CD4-positive, CD25-positive, alpha-beta regulatory T cell (primary cell): ENCODE measurements around the gene BAHCC1. TPM values are rescaled to one million over a fixed set of nuclear protein-coding genes. Genes with fewer than 3 reads are reported as not detected.
A peak's percentile ranks its signal among the peaks of the same experiment; 100 is the strongest.

Source experiments
- ATAC-seq, 2 donors: fragments of 150-1000 bp; cut with Tn5 transposase; one replicate each; pipeline ENCODE4 v1.10.0; 2021; ENCODE audit warnings: low read depth in 2 of 2, moderate number of reproducible peaks in 2 of 2, moderate library complexity in 1 of 2
- DNase-seq, 3 donors: peaks; one replicate each; pipeline versions ENCODE4 v3.0.0 to v3.0.0-alpha.2; 2012 to 2022; ENCODE audit warnings: mixed read lengths in 1 of 3
- H3K27ac ChIP-seq: one replicate; pipeline ENCODE4 v1.7.0; 2013; ENCODE audit warnings: mild to moderate bottlenecking, low read length; ENCODE audit not compliant: insufficient read depth, poor library complexity, severe bottlenecking
- H3K27me3 ChIP-seq: one replicate; pipeline ENCODE4 v1.7.0; 2013; ENCODE audit warnings: low read length; ENCODE audit not compliant: control insufficient read depth, insufficient read depth
- H3K36me3 ChIP-seq: one replicate; pipeline ENCODE4 v1.7.0; 2013; ENCODE audit warnings: mild to moderate bottlenecking, low read length, moderate library complexity; ENCODE audit not compliant: control insufficient read depth, insufficient read depth
- H3K4me1 ChIP-seq: 2 replicates; pipeline ENCODE4 v1.7.0; 2013; ENCODE audit warnings: mild to moderate bottlenecking, low read length; ENCODE audit not compliant: insufficient read depth, control insufficient read depth, poor library complexity, severe bottlenecking
- H3K4me3 ChIP-seq: one replicate; pipeline ENCODE4 v1.7.0; 2013; ENCODE audit warnings: low read depth, mild to moderate bottlenecking, low read length, moderate library complexity
- H3K9me3 ChIP-seq, 2 experiments: 1 replicate in 1 of 2; 2 replicates in 1 of 2; pipeline ENCODE4 v1.7.0; 2013; ENCODE audit warnings: low read length in 2 of 2, mild to moderate bottlenecking in 1 of 2, moderate library complexity in 1 of 2; ENCODE audit not compliant: control insufficient read depth in 2 of 2
- H3K27ac Mint-ChIP-seq, 3 donors: one replicate each; pipeline ENCODE4 v1.8.0; 2020 to 2022; ENCODE audit warnings: mild to moderate bottlenecking in 3 of 3, mixed read lengths in 3 of 3, moderate library complexity in 2 of 3
- H3K27me3 Mint-ChIP-seq: one replicate; pipeline ENCODE4 v1.8.0; 2022; ENCODE audit warnings: mild to moderate bottlenecking, mixed read lengths
- H3K36me3 Mint-ChIP-seq: one replicate; pipeline ENCODE4 v1.8.0; 2020; ENCODE audit warnings: mixed read lengths
- H3K4me1 Mint-ChIP-seq, 4 donors: one replicate each; pipeline ENCODE4 v1.8.0; 2020 to 2022; ENCODE audit warnings: mixed read lengths in 4 of 4, mild to moderate bottlenecking in 1 of 4
- H3K4me3 Mint-ChIP-seq, 4 donors: one replicate each; pipeline ENCODE4 v1.8.0; 2020 to 2022; ENCODE audit warnings: mild to moderate bottlenecking in 4 of 4, mixed read lengths in 4 of 4, moderate library complexity in 3 of 4
- H3K9me3 Mint-ChIP-seq, 7 donors: one replicate each; pipeline ENCODE4 v1.8.0; 2020 to 2022; ENCODE audit warnings: mixed read lengths in 7 of 7, mild to moderate bottlenecking in 3 of 7, moderate library complexity in 2 of 7
- polyA plus RNA-seq, 4 donors: library from polyadenylated mRNA; unstranded; fragments of 300-500 nt; fragmentation: Illumina TruSeq; gene quantifications; one replicate each; pipeline ENCODE4 v1.2.3, GENCODE V29; 2021
- total RNA-seq: library from RNA; stranded (reverse); gene quantifications from one replicate; pipeline ENCODE4 v1.2.3, GENCODE V29; 2022

BAHCC1 gene
- total and polyA plus RNA-seq, 5 donors from 2014 or later: 0.54 TPM; not detected in 4

DNA sequence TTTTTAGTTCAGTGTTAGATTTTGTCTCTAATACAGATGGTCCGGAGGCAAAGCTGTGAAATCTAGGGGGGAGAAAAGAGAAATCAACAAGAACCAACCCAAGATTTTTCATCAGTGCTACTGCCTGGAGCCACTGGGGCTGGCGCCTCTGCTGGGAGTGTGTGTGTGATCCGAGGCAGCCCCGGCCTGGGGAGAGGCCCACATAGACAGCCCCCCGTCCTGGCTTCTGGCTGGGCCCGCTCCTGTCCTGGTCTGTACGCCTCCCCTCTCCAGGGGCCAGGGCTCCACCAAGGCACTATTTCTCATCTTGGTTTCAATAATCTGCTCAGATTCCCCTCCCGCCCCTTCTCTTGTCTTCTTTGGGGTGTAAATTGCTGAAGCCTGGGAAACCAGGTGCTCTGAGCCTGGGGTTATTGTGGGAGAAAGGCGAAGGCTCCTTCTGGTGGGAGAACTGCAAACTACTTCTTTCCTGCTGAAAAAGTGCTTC lies 7.8 kb downstream of the BAHCC1 start:
- Histone ChIP-seq H3K9me3 (no peaks in the 10 kb centered on the region), H3K36me3 (no peaks in the 10 kb centered on the region), H3K27ac (no peak overlapping the region), H3K27me3 (peaks cover 13% of the 10 kb centered on the region), H3K4me3 (no peak overlapping the region), H3K4me1 (peaks cover 23% of the 10 kb centered on the region)
- ATAC-seq (no peak), DNase-seq (no peak)
- Mint-ChIP-seq H3K4me3 (peak overlapping the region in 2 of 4 donors; percentile 19 to 33), H3K27ac (no peak overlapping the region), H3K4me1 (peaks cover under 1 to 14% (median 11%) of the 10 kb centered on the region in 4 donors), H3K27me3 (peaks cover 77% of the 10 kb centered on the region), H3K36me3 (no peaks in the 10 kb centered on the region), H3K9me3 (peaks cover 0 to 3% (median 0%) of the 10 kb centered on the region in 7 donors)

- no peak for DNase-seq
- Mint-ChIP-seq H3K36me3 (no peaks in the 10 kb centered on the region), H3K27me3 (peaks cover 78% of the 10 kb centered on the region), H3K4me3 (peak overlapping the region in 1 of 4 donors; percentile 47), H3K9me3 (peaks cover 0 to 3% (median 0%) of the 10 kb centered on the region in 7 donors), H3K27ac (no peak overlapping the region), H3K4me1 (peaks cover 0 to 10% (median 7%) of the 10 kb centered on the region in 4 donors)
- Histone ChIP-seq H3K27ac (no peak overlapping the region), H3K27me3 (peaks cover 12% of the 10 kb centered on the region), H3K4me1 (peaks cover 14% of the 10 kb centered on the region), H3K36me3 (no peaks in the 10 kb centered on the region), H3K9me3 (no peaks in the 10 kb centered on the region), H3K4me3 (no peak overlapping the region)
- ATAC-seq: no peak
Measured at GRCh38 chr17:81403671-81404534, 8.6 kb downstream of the BAHCC1 start.

DNA sequence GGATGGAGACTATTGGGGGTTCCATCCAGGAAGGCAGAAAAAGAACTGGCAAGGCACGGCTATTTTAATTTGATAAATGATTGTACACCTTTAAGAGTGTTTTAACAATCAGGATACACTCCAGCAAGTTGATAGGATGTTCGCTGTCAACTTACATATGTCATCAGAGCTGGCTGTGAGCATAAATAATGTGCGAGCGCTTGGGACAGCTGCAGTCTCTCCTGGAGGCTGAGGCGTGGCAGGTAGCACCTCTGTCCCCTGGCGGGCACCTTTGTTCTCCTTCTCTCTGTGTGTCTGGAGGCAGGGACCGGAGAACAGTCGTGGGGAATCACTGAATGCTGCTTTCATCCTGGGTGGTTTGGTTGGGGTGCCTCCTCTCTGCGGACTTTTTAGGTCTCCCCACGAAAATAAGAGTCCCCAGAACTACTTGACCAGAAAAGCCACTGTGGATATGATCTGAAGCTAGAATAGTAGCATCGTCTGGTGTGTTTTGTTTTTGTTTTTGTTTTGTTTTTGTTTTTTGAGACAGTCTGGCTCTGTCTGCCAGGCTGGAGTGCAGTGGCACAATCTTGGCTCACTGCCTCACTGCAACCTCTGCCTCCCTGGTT lies 9.4 kb downstream of the BAHCC1 start:
- DNase-seq: no peak
- no peak overlapping the region for H3K4me3 Mint-ChIP-seq
- H3K4me3 ChIP-seq: no peak overlapping the region
- H3K36me3 ChIP-seq: no peaks in the 10 kb centered on the region
- peaks cover 11% of the 10 kb centered on the region for H3K4me1 ChIP-seq
- no peaks in the 10 kb centered on the region for H3K9me3 ChIP-seq
- H3K27ac ChIP-seq: no peak overlapping the region
- H3K27me3 Mint-ChIP-seq: peaks cover 82% of the 10 kb centered on the region
- peaks cover 0 to 3% (median 0%) of the 10 kb centered on the region in 7 donors for H3K9me3 Mint-ChIP-seq
- no peak for ATAC-seq
- no peaks in the 10 kb centered on the region for H3K36me3 Mint-ChIP-seq
- H3K4me1 Mint-ChIP-seq: peaks cover 0 to 8% (median 6%) of the 10 kb centered on the region in 4 donors
- no peak overlapping the region for H3K27ac Mint-ChIP-seq
- peaks cover 12% of the 10 kb centered on the region for H3K27me3 ChIP-seq

- Mint-ChIP-seq H3K27ac (no peak overlapping the region), H3K27me3 (peaks cover 77% of the 10 kb centered on the region), H3K4me1 (peaks cover 0 to 4% (median 2%) of the 10 kb centered on the region in 4 donors), H3K36me3 (no peaks in the 10 kb centered on the region), H3K4me3 (no peak overlapping the region), H3K9me3 (no peaks in the 10 kb centered on the region)
- H3K9me3 ChIP-seq: no peaks in the 10 kb centered on the region
- H3K4me3 ChIP-seq: no peak overlapping the region
- peaks cover 10% of the 10 kb centered on the region for H3K27me3 ChIP-seq
- no peaks in the 10 kb centered on the region for H3K36me3 ChIP-seq
- H3K4me1 ChIP-seq: peaks cover 5% of the 10 kb centered on the region
- H3K27ac ChIP-seq: no peak overlapping the region
- ATAC-seq: no peak
- no peak for DNase-seq
Measured at GRCh38 chr17:81405411-81405872, 10.2 kb downstream of the BAHCC1 start.

- peaks cover 10% of the 10 kb centered on the region for H3K27me3 ChIP-seq
- H3K4me1 Mint-ChIP-seq: peaks cover 0 to 4% (median 1%) of the 10 kb centered on the region in 4 donors
- ATAC-seq: no peak
- peaks cover 68% of the 10 kb centered on the region for H3K27me3 Mint-ChIP-seq
- H3K4me1 ChIP-seq: peaks cover under 1% of the 10 kb centered on the region
- no peaks in the 10 kb centered on the region for H3K36me3 Mint-ChIP-seq
- no peak overlapping the region for H3K4me3 Mint-ChIP-seq
- no peak for DNase-seq
- no peak overlapping the region for H3K4me3 ChIP-seq
- no peaks in the 10 kb centered on the region for H3K9me3 ChIP-seq
- no peak overlapping the region for H3K27ac ChIP-seq
- H3K9me3 Mint-ChIP-seq: no peaks in the 10 kb centered on the region
- peak overlapping the region in 1 of 3 donors; percentile 9 for H3K27ac Mint-ChIP-seq
- H3K36me3 ChIP-seq: no peaks in the 10 kb centered on the region
Measured at GRCh38 chr17:81406117-81406953, 11.1 kb downstream of the BAHCC1 start.

DNA sequence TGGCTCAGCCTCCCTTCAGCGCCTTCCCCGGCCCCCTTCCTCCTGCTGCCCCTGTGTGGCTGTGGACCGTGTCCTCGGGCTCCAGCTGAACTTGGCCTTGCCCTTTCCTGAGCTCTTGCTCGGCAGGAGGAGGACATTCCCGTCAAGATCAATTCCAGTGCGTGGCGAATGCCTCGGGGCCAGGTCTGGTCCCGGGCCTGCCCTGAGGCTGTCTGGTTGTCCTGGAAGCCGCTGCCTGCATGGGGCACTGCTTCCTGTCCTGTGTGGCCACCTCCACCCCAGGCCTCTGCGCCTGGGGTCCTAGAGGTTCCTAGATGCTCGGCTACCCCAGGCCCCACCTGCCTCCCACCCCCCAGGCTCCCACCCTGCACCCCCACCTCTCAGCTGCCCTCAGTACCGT lies 12.8 kb downstream of the BAHCC1 start:
- Mint-ChIP-seq H3K27me3 (peaks cover 55% of the 10 kb centered on the region), H3K36me3 (no peaks in the 10 kb centered on the region), H3K27ac (no peak overlapping the region), H3K4me1 (peaks cover 0 to 11% (median 4%) of the 10 kb centered on the region in 4 donors), H3K4me3 (no peak overlapping the region), H3K9me3 (peaks cover 0 to 2% (median 0%) of the 10 kb centered on the region in 7 donors)
- DNase-seq: no peak
- Histone ChIP-seq H3K9me3 (no peaks in the 10 kb centered on the region), H3K27ac (no peak overlapping the region), H3K4me3 (no peak overlapping the region), H3K4me1 (peaks cover 17% of the 10 kb centered on the region), H3K36me3 (no peaks in the 10 kb centered on the region), H3K27me3 (peaks cover 4% of the 10 kb centered on the region)
- no peak for ATAC-seq

DNA sequence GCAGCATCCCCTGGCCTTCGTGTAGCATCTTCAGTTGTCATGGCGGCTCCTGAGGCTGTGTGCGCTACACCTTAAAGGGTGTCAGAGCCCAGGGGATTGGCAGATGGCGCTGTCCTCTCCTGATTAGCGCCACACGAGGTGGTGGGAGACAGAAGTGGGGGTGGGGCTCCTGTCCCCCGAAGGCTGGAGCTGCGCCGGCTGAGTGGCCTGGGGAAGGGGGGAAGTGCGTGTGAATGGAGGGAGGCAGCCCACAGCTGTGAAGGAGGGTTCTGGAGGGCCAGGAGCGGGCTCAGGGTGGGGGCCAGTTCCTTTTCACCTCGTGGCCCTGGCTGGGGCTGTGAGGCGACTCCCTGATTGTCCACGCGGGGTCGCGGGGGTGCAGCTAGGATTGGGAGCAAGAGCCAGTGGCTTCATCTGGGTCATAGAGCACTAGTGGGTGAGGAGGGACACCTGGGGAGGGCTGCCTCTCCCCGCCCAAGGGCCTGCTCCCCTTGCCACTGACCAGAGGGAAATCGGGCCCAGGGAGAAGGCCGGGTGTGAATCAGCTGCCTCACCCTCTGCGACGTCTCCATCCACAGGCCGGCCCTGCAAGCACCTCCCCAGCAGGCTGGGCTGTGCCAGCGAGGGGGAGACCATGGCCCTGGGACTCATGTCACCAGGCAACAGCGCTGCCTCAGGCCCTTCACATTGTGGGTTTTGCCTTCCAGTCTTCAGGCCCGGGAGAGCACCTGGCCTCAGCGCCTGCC lies 14.1 kb downstream of the BAHCC1 start:
- Mint-ChIP-seq H3K4me3 (no peak overlapping the region), H3K9me3 (peaks cover 0 to 2% (median 0%) of the 10 kb centered on the region in 7 donors), H3K27me3 (peaks cover 44% of the 10 kb centered on the region), H3K36me3 (no peaks in the 10 kb centered on the region), H3K27ac (no peak overlapping the region), H3K4me1 (peaks cover 0 to 14% (median 4%) of the 10 kb centered on the region in 4 donors)
- peaks cover 25% of the 10 kb centered on the region for H3K4me1 ChIP-seq
- H3K4me3 ChIP-seq: no peak overlapping the region
- H3K27me3 ChIP-seq: peaks cover under 1% of the 10 kb centered on the region
- DNase-seq (no peak), ATAC-seq (no peak)
- no peaks in the 10 kb centered on the region for H3K9me3 ChIP-seq
- H3K27ac ChIP-seq: no peak overlapping the region
- no peaks in the 10 kb centered on the region for H3K36me3 ChIP-seq
